ENCODE data around the gene DYNLT3.

Gene DYNLT3

GRCh38 chrX:37834937-37835336 lies 12.4 kb downstream of the DYNLT3 start:
- DNase-seq = no peak

- no peak for DNase-seq
Measured at GRCh38 chrX:37830371-37830770, 17.0 kb downstream of the DYNLT3 start.

GRCh38 chrX:37829721-37830120 lies 17.6 kb downstream of the DYNLT3 start:
- DNase-seq = no peak

GRCh38 chrX:37825215-37825842 lies 22.0 kb downstream of the DYNLT3 start:
- DNase-seq = peak; percentile 73

GRCh38 chrX:37824491-37825214 lies 22.7 kb downstream of the DYNLT3 start:
- no peak for DNase-seq

GRCh38 chrX:37820646-37821045 lies 26.7 kb downstream of the DYNLT3 start:
- no peak for DNase-seq

GRCh38 chrX:37818031-37818430 lies 29.3 kb downstream of the DYNLT3 start:
- no peak for DNase-seq

- no peak for DNase-seq
Measured at GRCh38 chrX:37817579-37817978, 29.8 kb downstream of the DYNLT3 start.

- no peak for DNase-seq
Measured at GRCh38 chrX:37817176-37817575, 30.2 kb downstream of the DYNLT3 start.

- DNase-seq = no peak
Measured at GRCh38 chrX:37816766-37817165, 30.6 kb downstream of the DYNLT3 start.

- DNase-seq = no peak
Measured at GRCh38 chrX:37815366-37815765, 32.0 kb downstream of the DYNLT3 start.

- DNase-seq = no peak
Measured at GRCh38 chrX:37813570-37813969, 33.8 kb downstream of the DYNLT3 start.

- no peak for DNase-seq
Measured at GRCh38 chrX:37812110-37812509, 35.3 kb downstream of the DYNLT3 start.

GRCh38 chrX:37809970-37810369 lies 37.4 kb downstream of the DYNLT3 start:
- no peak for DNase-seq

- no peak for DNase-seq
Measured at GRCh38 chrX:37803057-37803456, 44.3 kb downstream of the DYNLT3 start.

- DNase-seq = no peak
Measured at GRCh38 chrX:37802028-37802427, 45.3 kb downstream of the DYNLT3 start.

GRCh38 chrX:37800717-37801116 lies 46.7 kb downstream of the DYNLT3 start:
- DNase-seq = no peak

GRCh38 chrX:37799936-37800335 lies 47.4 kb downstream of the DYNLT3 start:
- DNase-seq = no peak

- DNase-seq = no peak
Measured at GRCh38 chrX:37796805-37797204, 50.6 kb downstream of the DYNLT3 start.

GRCh38 chrX:37796310-37796709 lies 51.1 kb downstream of the DYNLT3 start:
- no peak for DNase-seq

All from activated CD8-positive, alpha-beta memory T cell treated with anti-CD3 and anti-CD28 coated beads for 24 hours (primary cell).